Esophagus muscularis mucosa (tissue), 4 donors: Measurements from ENCODE around the gene SEM1. TPM values are rescaled to one million over a fixed set of nuclear protein-coding genes. Genes with fewer than 3 reads are reported as not detected.
"Not testable (repeated sequence)": the region's sequence is repeated elsewhere in the genome, so short reads cannot be mapped to it uniquely, and the experiment has no call there.

ENCODE experiments used
- DNase-seq: peaks from one replicate; pipeline ENCODE4 v3.0.0-alpha.2; 2017; ENCODE audit errors: extremely low spot score
- H3K27ac ChIP-seq, 4 donors: fragments of 200-600 bp; sonication (generic); replicated peaks in 1 of 4; 1 replicate in 3 of 4; 2 replicates in 1 of 4; pipeline ENCODE4 v1.5.1; 2016 to 2019; ENCODE audit warnings: mild to moderate bottlenecking in 1 of 4
- H3K27me3 ChIP-seq, 4 donors: fragments of 200-600 bp; sonication (generic); one replicate each; pipeline versions ENCODE4 v1.5.1 to v1.6.0; 2016 to 2019
- H3K36me3 ChIP-seq, 4 donors: fragments of 200-600 bp; sonication (generic); one replicate each; pipeline ENCODE4 v1.5.1; 2016 to 2019
- H3K4me1 ChIP-seq, 4 donors: fragments of 200-600 bp; sonication (generic); one replicate each; pipeline ENCODE4 v1.5.1; 2016 to 2019
- H3K4me3 ChIP-seq, 4 donors: fragments of 200-600 bp; sonication (generic); 1 replicate in 2 of 4; 2 replicates in 2 of 4; pipeline ENCODE4 v1.5.1; 2016 to 2019; ENCODE audit warnings: mild to moderate bottlenecking in 4 of 4, moderate library complexity in 1 of 4
- H3K9me3 ChIP-seq, 4 donors: fragments of 200-600 bp; sonication (generic); 1 replicate in 3 of 4; 2 replicates in 1 of 4; pipeline ENCODE4 v1.5.1; 2016 to 2019
- CTCF ChIP-seq, 3 experiments: fragments of 200-600 bp in 2 of 3; fragments of 450-650 bp in 1 of 3; sonication (generic) in 2 of 3; IDR thresholded peaks; one replicate each; pipeline ENCODE4 v1.5.1; 2017 to 2019; ENCODE audit warnings: antibody characterized with exemption in 3 of 3, mild to moderate bottlenecking in 2 of 3, moderate library complexity in 1 of 3
- EP300 ChIP-seq: sonication (generic); formaldehyde crosslinking; IDR thresholded peaks from one replicate; pipeline ENCODE4 v1.6.1; 2017; ENCODE audit warnings: antibody characterized with exemption
- POLR2A ChIP-seq: fragments of 450-650 bp; IDR thresholded peaks from one replicate; pipeline ENCODE4 v1.6.1; 2017; ENCODE audit warnings: antibody characterized with exemption, moderate library complexity, mild to moderate bottlenecking, low read depth
- POLR2AphosphoS5 ChIP-seq, 2 donors: sonication (generic); formaldehyde crosslinking; IDR thresholded peaks; one replicate each; pipeline ENCODE4 v1.6.1; 2017; ENCODE audit warnings: antibody characterized with exemption in 2 of 2
- WGBS: methylation state at CpG from one replicate; pipeline ENCODE4 v1.1.5; 2018; 5-methylcytosine and 5-hydroxymethylcytosine counted together
- intact Hi-C: fragments of 100-400 bp; cut with DNase I; formaldehyde crosslinking; loops from one replicate; pipeline ENCODE4 v1.15.1; 2023
- total RNA-seq, 4 donors: library from RNA; depleted of rRNA; stranded (reverse); fragments of >200 nt; gene quantifications; one replicate each; pipeline versions ENCODE4 v1.1.0 to v1.2.1, GENCODE V29; 2016

SEM1 gene
- total RNA-seq, 4 donors from 2014 or later = 17.4 to 61.5 (median 24.9) TPM

GRCh38 chr7:96645084-96645483 is 64.6 kb downstream of the SEM1 start:
- DNase-seq = no peak
- Histone ChIP-seq H3K27me3 (no peaks in the 10 kb centered on the region), H3K36me3 (peaks cover 0 to 14% (median 0%) of the 10 kb centered on the region in 4 donors), H3K27ac (no peak overlapping the region), H3K4me1 (no peaks in the 10 kb centered on the region), H3K4me3 (no peak overlapping the region), H3K9me3 (no peaks in the 10 kb centered on the region)
- no peak for TF ChIP-seq CTCF (IDR thresholded peaks at IDR 0.05)
- TF ChIP-seq POLR2AphosphoS5 (IDR thresholded peaks at IDR 0.05) = no peak
- no peak for TF ChIP-seq EP300
- no peak for TF ChIP-seq POLR2A
- WGBS = 94% methylated on average over 3 of the region's 3 CpGs
- intact Hi-C loops = no loop called here

GRCh38 chr7:96643436-96643835 is 66.2 kb downstream of the SEM1 start:
- H3K9me3 ChIP-seq, intact Hi-C loops, H3K27me3 ChIP-seq, H3K27ac ChIP-seq, DNase-seq, H3K4me1 ChIP-seq, H3K4me3 ChIP-seq: not testable (repeated sequence)
- peaks cover 0 to 14% (median 0%) of the 10 kb centered on the region in 4 donors for H3K36me3 ChIP-seq
- WGBS = 97% methylated on average over 4 of the region's 4 CpGs

GRCh38 chr7:96640054-96640453 is 69.6 kb downstream of the SEM1 start:
- WGBS = 85% methylated on average over 2 of the region's 2 CpGs
- Histone ChIP-seq H3K4me3 (no peak overlapping the region), H3K4me1 (no peaks in the 10 kb centered on the region), H3K27me3 (no peaks in the 10 kb centered on the region), H3K27ac (no peak overlapping the region), H3K9me3 (no peaks in the 10 kb centered on the region), H3K36me3 (peaks cover 0 to 6% (median 0%) of the 10 kb centered on the region in 4 donors)
- no peak for DNase-seq
- intact Hi-C loops = no loop called here
- TF ChIP-seq POLR2A (no peak), CTCF (IDR thresholded peaks at IDR 0.05) (no peak), POLR2AphosphoS5 (IDR thresholded peaks at IDR 0.05) (no peak), EP300 (no peak)
